H1 (cell line): ENCODE results near the gene ATP2C1. TPM values are rescaled to one million over a fixed set of nuclear protein-coding genes. Genes with fewer than 3 reads are reported as not detected.

Experiments used
- CTCF ChIA-PET: fragments of 300-600 bp; sonication (Branson Sonifier 250); formaldehyde crosslinking; loops from one replicate; lab custom pipeline; 2021; ENCODE audit not compliant: partially characterized antibody; lab: Charles Lee
- POLR2A ChIA-PET: fragments of 300-600 bp; sonication (Branson Sonifier 250); formaldehyde crosslinking; loops from one replicate; lab custom pipeline; 2021; ENCODE audit warnings: inconsistent platforms; ENCODE audit not compliant: partially characterized antibody; lab: Charles Lee
- DNase-seq, 2 experiments: peaks; one replicate each; pipeline versions ENCODE4 v3.0.0 to v3.0.0-alpha.2; 2010 to 2022; ENCODE audit warnings: low spot score in 2 of 2, low read depth in 1 of 2, mixed read lengths in 1 of 2
- FAIRE-seq: peaks from 2 replicates; lab custom pipeline; 2011; peaks lifted over from hg19 to GRCh38; lab: Jason Lieb, UNC
- H2AFZ ChIP-seq: 2 replicates; pipeline ENCODE4 v1.8.1; 2012; ENCODE audit warnings: low read length, inconsistent platforms
- H2AK5ac ChIP-seq: 2 replicates; pipeline ENCODE4 v1.6.1; 2013; ENCODE audit warnings: low read depth, low read length
- H2BK120ac ChIP-seq: replicated peaks from 2 replicates; pipeline ENCODE3; 2013; ENCODE audit warnings: low read depth, low read length, inconsistent platforms
- H2BK12ac ChIP-seq: 2 replicates; pipeline ENCODE4 v1.6.1; 2013; ENCODE audit warnings: low read depth, low read length
- H2BK15ac ChIP-seq: 2 replicates; pipeline ENCODE4 v1.6.1; 2013; ENCODE audit warnings: low read length
- H2BK20ac ChIP-seq: 2 replicates; pipeline ENCODE4 v1.6.1; 2013; ENCODE audit warnings: low read length
- H2BK5ac ChIP-seq: 2 replicates; pipeline ENCODE4 v1.6.1; 2013; ENCODE audit warnings: low read depth, low read length
- H3K14ac ChIP-seq: 2 replicates; pipeline ENCODE4 v1.6.1; 2013; ENCODE audit warnings: inconsistent platforms; ENCODE audit not compliant: insufficient read length
- H3K18ac ChIP-seq: 2 replicates; pipeline ENCODE4 v1.6.1; 2013; ENCODE audit warnings: low read length; ENCODE audit errors: extremely low read depth
- H3K23ac ChIP-seq: 2 replicates; pipeline ENCODE4 v1.6.1; 2013; ENCODE audit warnings: inconsistent platforms; ENCODE audit not compliant: insufficient read length
- H3K23me2 ChIP-seq: 2 replicates; pipeline ENCODE4 v1.6.1; 2013; ENCODE audit warnings: low read depth, low read length
- H3K27ac ChIP-seq: 2 replicates; pipeline ENCODE4 v1.6.1; 2011; ENCODE audit warnings: low read depth, low read length, inconsistent platforms
- H3K27me3 ChIP-seq, 4 experiments: replicated peaks in 1 of 4; 1 replicate in 1 of 4; 2 replicates in 3 of 4; pipeline versions ENCODE4 v1.6.1 to v1.8.1; 2011 to 2013; ENCODE audit warnings: low read length in 3 of 4, mild to moderate bottlenecking in 3 of 4, inconsistent platforms in 2 of 4, mixed read lengths in 2 of 4, moderate library complexity in 1 of 4; ENCODE audit not compliant: control insufficient read depth in 3 of 4, insufficient read depth in 3 of 4; ENCODE audit errors: extremely low read depth in 1 of 4
- H3K36me3 ChIP-seq, 4 experiments: 2 replicates each; pipeline versions ENCODE4 v1.6.1 to v1.8.1; 2011 to 2013; ENCODE audit warnings: mild to moderate bottlenecking in 4 of 4, low read length in 3 of 4, moderate library complexity in 2 of 4, control low read depth in 1 of 4, inconsistent platforms in 1 of 4; ENCODE audit not compliant: insufficient read depth in 4 of 4, control insufficient read depth in 2 of 4
- H3K4ac ChIP-seq: replicated peaks from 2 replicates; pipeline ENCODE3; 2013; ENCODE audit warnings: low read length, low read depth, mixed read lengths, inconsistent platforms; ENCODE audit not compliant: insufficient read length
- H3K4me1 ChIP-seq, 4 experiments: replicated peaks in 1 of 4; 1 replicate in 1 of 4; 2 replicates in 3 of 4; pipeline versions ENCODE4 v1.6.1 to v1.8.1; 2011 to 2013; ENCODE audit warnings: low read length in 3 of 4, inconsistent platforms in 2 of 4, mixed read lengths in 1 of 4; ENCODE audit not compliant: insufficient read depth in 4 of 4, control insufficient read depth in 3 of 4
- H3K4me2 ChIP-seq, 2 experiments: 2 replicates each; pipeline versions ENCODE4 v1.6.1 to v1.8.1; 2011 to 2013; ENCODE audit warnings: low read depth in 2 of 2, low read length in 2 of 2, control low read depth in 1 of 2, inconsistent platforms in 1 of 2, mild to moderate bottlenecking in 1 of 2; ENCODE audit not compliant: insufficient read depth in 1 of 2
- H3K4me3 ChIP-seq, 4 experiments: fragments of 200-600, 300-600 bp in 1 of 4; sonication (generic), shearing (Covaris generic), sonication (Bioruptor Twin) in 1 of 4; 2 replicates each; pipeline versions ENCODE4 v1.5.1 to v1.8.1; 2011 to 2016; ENCODE audit warnings: low read length in 4 of 4, low read depth in 3 of 4, control low read depth in 2 of 4, inconsistent platforms in 2 of 4, mild to moderate bottlenecking in 2 of 4, mixed read lengths in 1 of 4, moderate library complexity in 1 of 4; ENCODE audit not compliant: insufficient read depth in 2 of 4; ENCODE audit errors: extremely low read depth in 1 of 4
- H3K56ac ChIP-seq: replicated peaks from 2 replicates; pipeline ENCODE3; 2013; ENCODE audit warnings: low read depth, mild to moderate bottlenecking, mixed read lengths, low read length, inconsistent platforms; ENCODE audit not compliant: insufficient read length
- H3K79me1 ChIP-seq: 2 replicates; pipeline ENCODE4 v1.6.1; 2013; ENCODE audit warnings: low read depth, low read length, control low read depth
- H3K79me2 ChIP-seq, 2 experiments: 2 replicates each; pipeline versions ENCODE4 v1.6.1 to v1.8.1; 2012 to 2013; ENCODE audit warnings: low read length in 2 of 2, mild to moderate bottlenecking in 2 of 2, inconsistent platforms in 1 of 2; ENCODE audit not compliant: insufficient read depth in 2 of 2, control insufficient read depth in 1 of 2
- H3K9ac ChIP-seq, 4 experiments: replicated peaks in 1 of 4; 1 replicate in 1 of 4; 2 replicates in 3 of 4; pipeline versions ENCODE4 v1.6.1 to v1.8.1; 2011 to 2013; ENCODE audit warnings: low read depth in 3 of 4, low read length in 3 of 4, control low read depth in 2 of 4, mild to moderate bottlenecking in 2 of 4, moderate library complexity in 2 of 4, inconsistent platforms in 1 of 4; ENCODE audit errors: extremely low read depth in 1 of 4
- H3K9me3 ChIP-seq, 2 experiments: 2 replicates each; pipeline versions ENCODE4 v1.6.1 to v1.8.1; 2012 to 2013; ENCODE audit warnings: mild to moderate bottlenecking in 2 of 2, moderate library complexity in 2 of 2, control low read depth in 1 of 2, inconsistent platforms in 1 of 2, low read depth in 1 of 2, low read length in 1 of 2, mixed read lengths in 1 of 2; ENCODE audit not compliant: insufficient read depth in 2 of 2
- H4K20me1 ChIP-seq, 2 experiments: replicated peaks in 1 of 2; 2 replicates each; pipeline versions ENCODE3 to v1.8.1; 2011 to 2013; ENCODE audit warnings: inconsistent platforms in 2 of 2, low read length in 2 of 2, mild to moderate bottlenecking in 1 of 2; ENCODE audit not compliant: insufficient read depth in 2 of 2, control insufficient read depth in 1 of 2
- H4K5ac ChIP-seq: 2 replicates; pipeline ENCODE4 v1.6.1; 2013; ENCODE audit warnings: low read length, low read depth, mixed read lengths, inconsistent platforms; ENCODE audit not compliant: insufficient read length
- H4K8ac ChIP-seq: 2 replicates; pipeline ENCODE4 v1.8.0; 2013; ENCODE audit warnings: mild to moderate bottlenecking, moderate library complexity, low read length, inconsistent platforms; ENCODE audit not compliant: insufficient read depth; ENCODE audit errors: extremely low read depth
- H4K91ac ChIP-seq: replicated peaks from 2 replicates; pipeline ENCODE3; 2013; ENCODE audit warnings: low read length, mixed read lengths, inconsistent platforms; ENCODE audit not compliant: insufficient read length
- BACH1 ChIP-seq: IDR thresholded peaks from 2 replicates; pipeline ENCODE4 v1.6.1; 2012; ENCODE audit warnings: low read length, improper control_type of control experiment
- BRCA1 ChIP-seq: IDR thresholded peaks from 2 replicates; pipeline ENCODE4 v1.6.1; 2012; ENCODE audit warnings: low read depth, low read length, improper control_type of control experiment
- CBX8 ChIP-seq: fragments of 300-800, 300-1000 bp; sonication (generic); IDR thresholded peaks from 2 replicates; pipeline ENCODE4 v1.7.1; 2016; ENCODE audit warnings: low read depth, low read length, borderline replicate concordance
- CEBPB ChIP-seq: IDR thresholded peaks from 2 replicates; pipeline ENCODE4 v1.6.1; 2012; ENCODE audit warnings: low read depth, low read length
- CHD2 ChIP-seq: IDR thresholded peaks from 2 replicates; pipeline ENCODE4 v1.6.1; 2012; ENCODE audit warnings: low read length, improper control_type of control experiment
- GTF2F1 ChIP-seq: IDR thresholded peaks from 2 replicates; pipeline ENCODE4 v1.6.1; 2012; ENCODE audit warnings: low read depth, low read length, improper control_type of control experiment, borderline replicate concordance
- HDAC2 ChIP-seq, 2 experiments: fragments of 300-600 bp in 1 of 2; sonication (generic) in 1 of 2; IDR thresholded peaks; 2 replicates each; pipeline ENCODE4 v1.6.1; 2011 to 2012; ENCODE audit warnings: low read depth in 2 of 2, low read length in 2 of 2, mild to moderate bottlenecking in 2 of 2, moderate library complexity in 2 of 2, borderline replicate concordance in 1 of 2, inconsistent platforms in 1 of 2
- JUN ChIP-seq: IDR thresholded peaks from 2 replicates; pipeline ENCODE4 v1.6.1; 2011; ENCODE audit warnings: low read depth, mild to moderate bottlenecking, improper control_type of control experiment, low read length
- RNF2 ChIP-seq: fragments of 200-900, 300-1000 bp; sonication (generic); IDR thresholded peaks from 2 replicates; pipeline ENCODE4 v1.7.1; 2016; ENCODE audit warnings: borderline replicate concordance, low read depth, mild to moderate bottlenecking, antibody characterized with exemption, low read length; ENCODE audit not compliant: poor library complexity, severe bottlenecking; ENCODE audit errors: missing control alignments
- SRF ChIP-seq: IDR thresholded peaks from 2 replicates; pipeline ENCODE4 v1.6.1; 2011; ENCODE audit warnings: mild to moderate bottlenecking, low read depth, low read length, moderate library complexity
- ZNF274 ChIP-seq: IDR thresholded peaks from 2 replicates; pipeline ENCODE4 v1.7.0; 2012; ENCODE audit warnings: low read length, borderline replicate concordance; ENCODE audit errors: extremely low read depth
- WGBS, 2 experiments: shearing (Covaris generic) in 1 of 2; methylation state at CpG; one replicate each; pipeline versions ENCODE4 v1.1.6 to v1.1.7; 2013 to 2015; ENCODE audit warnings: low lambda C conversion rate in 2 of 2, mixed read lengths in 2 of 2, inconsistent platforms in 1 of 2, low coverage in 1 of 2, missing lambda C conversion rate in 1 of 2; ENCODE audit not compliant: insufficient replicate concordance in 2 of 2, insufficient coverage in 1 of 2, insufficient read length in 1 of 2; ENCODE audit errors: extremely low coverage in 1 of 2, missing lambda C conversion rate in 1 of 2; 5-methylcytosine and 5-hydroxymethylcytosine counted together
- polyA plus RNA-seq, 7 experiments: library from polyadenylated mRNA; depleted of rRNA in 3 of 7; stranded (reverse) in 5 of 7; unstranded in 2 of 7; fragments of >200 nt in 5 of 7; fragments of 200-250 nt in 2 of 7; gene quantifications; 1 replicate in 5 of 7; 2 replicates in 1 of 7; 4 replicates in 1 of 7; pipeline versions ENCODE4 v1.2.1 to v1.2.3, GENCODE V29; 2011 to 2013; ENCODE audit warnings: missing spikeins in 2 of 7, mixed read lengths in 2 of 7
- total RNA-seq: library from RNA; stranded (reverse); fragmentation: NEBNext Ultra II Directional; extraction: Animal tissue kit (Norgen Biotek cat#: 25700); gene quantifications from 2 replicates; pipeline ENCODE4 v1.2.1, GENCODE V29; 2021
- TF ChIP-seq, protein P1 (sequence below): IDR thresholded peaks from 2 replicates; pipeline ENCODE4 v1.6.1; 2012; ENCODE audit warnings: low read length, inconsistent platforms

The ATP2C1 gene
- total and polyA plus RNA-seq, 2 of the 8 experiments (the other 6 are each of a cell fraction or from before 2014, with no cell fraction given), result 50.7 to 68.5 TPM

DNA sequence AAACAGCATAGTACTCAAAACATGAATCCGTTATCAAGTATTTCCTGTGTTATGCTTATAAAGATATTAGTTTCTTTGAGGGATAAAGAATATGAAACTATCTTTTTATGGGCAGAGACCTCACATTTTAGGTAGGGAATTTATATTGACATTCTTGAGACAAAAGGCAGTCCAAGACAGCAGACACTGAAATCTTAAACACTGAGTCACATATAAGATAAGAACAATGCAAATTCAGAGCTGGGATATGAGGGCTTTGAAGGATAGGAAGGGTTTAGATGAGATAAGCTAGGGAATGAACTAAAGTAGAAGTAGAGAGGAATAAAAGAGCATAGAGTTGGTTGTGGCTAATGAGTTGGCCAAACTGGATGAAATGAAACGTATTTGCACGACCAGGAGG is 74.3 kb downstream of the ATP2C1 start:
- no peaks in the 10 kb centered on the region; a peak in 1 of 7 replicates for H3K4me1 ChIP-seq
- no peak overlapping the region for H3K27ac ChIP-seq
- H4K8ac ChIP-seq, result no peak overlapping the region
- no peak overlapping the region for H3K4me3 ChIP-seq
- H3K9me3 ChIP-seq, result no peaks in the 10 kb centered on the region
- H3K18ac ChIP-seq, result no peak overlapping the region
- H3K9ac ChIP-seq, result no peak overlapping the region
- ChIA-PET POLR2A (no interaction called here), CTCF (no interaction called here)
- H3K27me3 ChIP-seq, result peaks cover 0 to 1% (median 0%) of the 10 kb centered on the region in 4 experiments; a peak in 1 of 7 replicates
- no peak overlapping the region for H3K56ac ChIP-seq
- no peak overlapping the region for H2AK5ac ChIP-seq
- H2BK120ac ChIP-seq, result no peak overlapping the region
- H3K4ac ChIP-seq, result no peak overlapping the region
- FAIRE-seq, result no peak
- H2AFZ ChIP-seq, result no peak overlapping the region
- H2BK20ac ChIP-seq, result no peak overlapping the region
- H4K91ac ChIP-seq, result no peak overlapping the region
- H3K79me2 ChIP-seq, result no peaks in the 10 kb centered on the region
- H3K23me2 ChIP-seq, result no peaks in the 10 kb centered on the region; the same call in 1 of the 2 replicates
- no peak overlapping the region for H2BK5ac ChIP-seq
- no peak overlapping the region for H2BK12ac ChIP-seq
- no peak overlapping the region for H3K4me2 ChIP-seq
- H3K36me3 ChIP-seq, result peaks cover 0 to 24% (median 2%) of the 10 kb centered on the region in 4 experiments; a peak in 5 of 8 replicates
- no peak for DNase-seq
- H3K14ac ChIP-seq, result no peak overlapping the region
- 0 out of 2 replicates have a peak, but pooled peaks cover 2% of the 10 kb centered on the region for H3K79me1 ChIP-seq
- WGBS, 2 experiments, result 94% methylated on average over 3 of the region's 3 CpGs; no CpG with 5 or more reads in 1 of the 2 experiments
- H4K20me1 ChIP-seq, result peaks cover 0 to 2% of the 10 kb centered on the region in 2 experiments
- TF ChIP-seq BACH1 (no peak), BRCA1 (no peak), SRF (no peak), ZNF274 (no peak), HDAC2 (IDR thresholded peaks at IDR 0.05; ENCODE audit: borderline replicate concordance in 1 of 2, low read depth in 2 of 2, low read length in 2 of 2) (no peak), JUN (no peak), RNF2 (no peak), CEBPB (no peak), CBX8 (no peak), GTF2F1 (no peak), CHD2 (no peak)
- TF ChIP-seq, protein P1, sequence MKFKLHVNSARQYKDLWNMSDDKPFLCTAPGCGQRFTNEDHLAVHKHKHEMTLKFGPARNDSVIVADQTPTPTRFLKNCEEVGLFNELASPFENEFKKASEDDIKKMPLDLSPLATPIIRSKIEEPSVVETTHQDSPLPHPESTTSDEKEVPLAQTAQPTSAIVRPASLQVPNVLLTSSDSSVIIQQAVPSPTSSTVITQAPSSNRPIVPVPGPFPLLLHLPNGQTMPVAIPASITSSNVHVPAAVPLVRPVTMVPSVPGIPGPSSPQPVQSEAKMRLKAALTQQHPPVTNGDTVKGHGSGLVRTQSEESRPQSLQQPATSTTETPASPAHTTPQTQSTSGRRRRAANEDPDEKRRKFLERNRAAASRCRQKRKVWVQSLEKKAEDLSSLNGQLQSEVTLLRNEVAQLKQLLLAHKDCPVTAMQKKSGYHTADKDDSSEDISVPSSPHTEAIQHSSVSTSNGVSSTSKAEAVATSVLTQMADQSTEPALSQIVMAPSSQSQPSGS, result no peak
- no peak overlapping the region for H2BK15ac ChIP-seq
- H3K23ac ChIP-seq, result no peak overlapping the region
- no peak overlapping the region for H4K5ac ChIP-seq
